Measurements from ENCODE around the gene ITGAX. TPM values are rescaled to one million over a fixed set of nuclear protein-coding genes. Genes with fewer than 3 reads are reported as not detected.

The ITGAX gene
- total RNA-seq, 1 experiment from 2014 or later = 1.9 TPM

DNA sequence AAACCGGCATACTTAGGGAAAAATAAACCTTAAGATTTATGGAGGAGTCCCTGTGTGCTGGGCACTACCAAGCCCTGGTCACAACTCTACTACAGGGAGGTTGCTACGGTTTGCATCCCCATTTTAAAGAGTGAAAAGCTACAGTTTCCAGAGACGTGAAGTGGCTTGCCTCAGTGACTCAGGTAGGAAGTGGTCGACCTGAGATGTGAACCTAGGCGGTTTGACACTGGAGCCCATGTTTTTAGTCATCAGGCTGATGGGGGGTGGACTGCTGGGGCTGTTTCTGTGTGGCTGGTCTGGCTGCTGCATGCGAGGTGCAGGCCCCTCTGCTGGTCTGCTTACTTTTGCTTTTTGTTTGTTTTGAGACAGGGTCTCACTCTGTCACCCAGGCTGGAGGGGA, 66.6 kb downstream of the ITGAX start:
- ChIA-PET CTCF (no interaction called here), POLR2A (no interaction called here), RAD21 (ENCODE audit: low non-redundant PET in 1 of 2, low total read pairs in 2 of 2, uncharacterized antibody in 2 of 2, unreplicated experiment in 2 of 2) (no interaction called here)
- no peaks in the 10 kb centered on the region for H4K20me1 ChIP-seq (ENCODE audit: insufficient read depth)
- no peaks in the 10 kb centered on the region for H3K36me3 ChIP-seq (ENCODE audit: control insufficient read depth in 1 of 2, insufficient read depth in 2 of 2, low read length in 2 of 2)
- intact Hi-C loops (cut with micrococcal nuclease) = no loop called here
- TF ChIP-seq YY1 (IDR thresholded peaks at IDR 0.05; ENCODE audit: extremely low read depth, insufficient replicate concordance, low read depth, low read length) (no peak), POLR2A (IDR thresholded peaks at IDR 0.05; ENCODE audit: borderline replicate concordance, extremely low read depth, insufficient read depth, insufficient read length) (no peak), SIN3A (IDR thresholded peaks at IDR 0.05; ENCODE audit: low read depth) (no peak), ELF1 (IDR thresholded peaks at IDR 0.05; ENCODE audit: borderline replicate concordance, low read depth) (no peak), EZH2phosphoT487 (IDR thresholded peaks at IDR 0.05; ENCODE audit: borderline replicate concordance) (no peak), EGR1 (IDR thresholded peaks at IDR 0.05; ENCODE audit: low read depth) (no peak), FOSL1 (IDR thresholded peaks at IDR 0.05; ENCODE audit: low read depth) (no peak), CEBPB (IDR thresholded peaks at IDR 0.05; ENCODE audit: low read depth) (no peak), CBX3 (IDR thresholded peaks at IDR 0.05; ENCODE audit: low read depth) (no peak), EZH2 (IDR thresholded peaks at IDR 0.05) (no peak), ZNF274 (IDR thresholded peaks at IDR 0.05; ENCODE audit: low read depth, low read length) (no peak), ZBTB33 (IDR thresholded peaks at IDR 0.05; ENCODE audit: extremely low read depth, insufficient replicate concordance, low read length) (no peak), ATF3 (IDR thresholded peaks at IDR 0.05) (no peak), RAD21 (IDR thresholded peaks at IDR 0.05; ENCODE audit: low read depth) (no peak)
- TF ChIP-seq, protein P1, sequence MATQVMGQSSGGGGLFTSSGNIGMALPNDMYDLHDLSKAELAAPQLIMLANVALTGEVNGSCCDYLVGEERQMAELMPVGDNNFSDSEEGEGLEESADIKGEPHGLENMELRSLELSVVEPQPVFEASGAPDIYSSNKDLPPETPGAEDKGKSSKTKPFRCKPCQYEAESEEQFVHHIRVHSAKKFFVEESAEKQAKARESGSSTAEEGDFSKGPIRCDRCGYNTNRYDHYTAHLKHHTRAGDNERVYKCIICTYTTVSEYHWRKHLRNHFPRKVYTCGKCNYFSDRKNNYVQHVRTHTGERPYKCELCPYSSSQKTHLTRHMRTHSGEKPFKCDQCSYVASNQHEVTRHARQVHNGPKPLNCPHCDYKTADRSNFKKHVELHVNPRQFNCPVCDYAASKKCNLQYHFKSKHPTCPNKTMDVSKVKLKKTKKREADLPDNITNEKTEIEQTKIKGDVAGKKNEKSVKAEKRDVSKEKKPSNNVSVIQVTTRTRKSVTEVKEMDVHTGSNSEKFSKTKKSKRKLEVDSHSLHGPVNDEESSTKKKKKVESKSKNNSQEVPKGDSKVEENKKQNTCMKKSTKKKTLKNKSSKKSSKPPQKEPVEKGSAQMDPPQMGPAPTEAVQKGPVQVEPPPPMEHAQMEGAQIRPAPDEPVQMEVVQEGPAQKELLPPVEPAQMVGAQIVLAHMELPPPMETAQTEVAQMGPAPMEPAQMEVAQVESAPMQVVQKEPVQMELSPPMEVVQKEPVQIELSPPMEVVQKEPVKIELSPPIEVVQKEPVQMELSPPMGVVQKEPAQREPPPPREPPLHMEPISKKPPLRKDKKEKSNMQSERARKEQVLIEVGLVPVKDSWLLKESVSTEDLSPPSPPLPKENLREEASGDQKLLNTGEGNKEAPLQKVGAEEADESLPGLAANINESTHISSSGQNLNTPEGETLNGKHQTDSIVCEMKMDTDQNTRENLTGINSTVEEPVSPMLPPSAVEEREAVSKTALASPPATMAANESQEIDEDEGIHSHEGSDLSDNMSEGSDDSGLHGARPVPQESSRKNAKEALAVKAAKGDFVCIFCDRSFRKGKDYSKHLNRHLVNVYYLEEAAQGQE (IDR thresholded peaks at IDR 0.05; ENCODE audit: low read depth) = no peak
- TF ChIP-seq, protein P2, sequence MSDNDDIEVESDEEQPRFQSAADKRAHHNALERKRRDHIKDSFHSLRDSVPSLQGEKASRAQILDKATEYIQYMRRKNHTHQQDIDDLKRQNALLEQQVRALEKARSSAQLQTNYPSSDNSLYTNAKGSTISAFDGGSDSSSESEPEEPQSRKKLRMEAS (IDR thresholded peaks at IDR 0.05) = no peak
- no peak overlapping the region for H2AFZ ChIP-seq (ENCODE audit: low read depth, low read length, poor library complexity, severe bottlenecking)
- no peak overlapping the region for H3K4me2 ChIP-seq (ENCODE audit: low read length)
- BruUV-seq (replicated peaks) = no TSS peak
- no peaks in the 10 kb centered on the region for H3K9me2 ChIP-seq (ENCODE audit: insufficient read depth)
- no peak overlapping the region for H3K27ac ChIP-seq (ENCODE audit: low read depth, low read length)
- DNase-seq (ENCODE audit: low read depth, low spot score) = no peak
- no peak for ATAC-seq
- no peak overlapping the region for H3K4me3 ChIP-seq (replicated peaks in 1 of 2; ENCODE audit: low read depth in 1 of 2, low read length in 2 of 2)
- H3K27me3 ChIP-seq (ENCODE audit: insufficient read depth, low read length) = peaks cover 9% of the 10 kb centered on the region; the same call in 1 of the 2 replicates
- no peaks in the 10 kb centered on the region for H3K79me2 ChIP-seq (ENCODE audit: insufficient read depth, low read length)
- H3K9ac ChIP-seq (ENCODE audit: low read length) = no peak overlapping the region
- no peaks in the 10 kb centered on the region for H3K4me1 ChIP-seq (ENCODE audit: control insufficient read depth in 1 of 2, insufficient read depth in 2 of 2, low read length in 2 of 2)
- no peaks in the 10 kb centered on the region for H3K9me3 ChIP-seq (ENCODE audit: control insufficient read depth in 1 of 2, insufficient read depth in 1 of 2, low read depth in 1 of 2, low read length in 2 of 2)
